ENCODE results near the gene UBL4A. TPM values are rescaled to one million over a fixed set of nuclear protein-coding genes. Genes with fewer than 3 reads are reported as not detected.

The UBL4A gene
- total RNA-seq, 2 donors from 2014 or later, result 29.1 to 35.9 TPM

DNA sequence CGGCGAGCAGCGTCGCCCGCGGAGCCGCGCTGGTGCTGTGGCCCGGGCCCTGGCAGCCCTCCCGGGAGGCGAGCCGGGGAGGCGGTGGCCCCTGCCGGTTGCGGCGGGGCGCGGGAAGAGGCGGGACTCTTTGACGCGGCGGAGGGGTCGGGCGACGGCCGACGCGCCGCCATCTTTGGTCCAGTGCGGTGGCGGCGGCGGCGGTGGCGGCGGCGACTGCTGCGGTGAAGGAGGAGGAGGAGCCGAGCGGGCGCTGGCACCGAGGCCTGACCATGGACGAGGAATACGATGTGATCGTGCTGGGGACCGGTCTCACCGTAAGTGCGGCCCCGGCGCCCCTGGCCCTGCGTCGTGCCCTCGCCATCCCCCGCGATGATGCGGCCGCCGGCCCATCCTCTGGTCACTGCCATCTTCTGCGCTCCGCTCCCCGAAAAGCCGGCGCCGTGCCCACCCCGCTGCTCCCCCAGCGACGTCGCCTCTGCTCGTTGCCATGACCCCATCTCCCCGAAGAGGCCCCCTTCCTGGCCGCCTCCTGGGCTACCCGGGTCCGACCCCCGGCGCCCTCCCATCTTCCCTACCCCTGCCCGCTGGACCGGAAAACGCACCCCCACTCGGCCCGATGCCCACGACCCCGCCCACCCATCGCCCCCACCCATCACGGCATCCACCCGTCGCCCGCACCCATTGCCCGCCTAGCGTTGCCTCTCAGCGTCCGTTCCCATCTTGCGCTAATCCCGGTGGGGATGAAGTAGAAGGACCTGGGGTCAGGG lies 49.2 kb downstream of the UBL4A start, which contains the start of gene GDI1:
Gene GDI1 (plus strand): TSS at position 172 of the 770 bp plus-strand sequence. CDS start 101 bp downstream, at position 273.
- Histone ChIP-seq H3K9me3 (ENCODE audit: control insufficient read depth, low read length) (no peaks in the 10 kb centered on the region), H3K4me3 (ENCODE audit: low read length) (peak within 1 kb of the TSS; percentile 85), H3K9ac (ENCODE audit: extremely low read depth, low read length, poor library complexity, severe bottlenecking) (no peak within 1 kb of the TSS), H3K4me1 (ENCODE audit: control insufficient read depth, insufficient read depth, low read length) (no peaks in the 10 kb centered on the region), H3K36me3 (ENCODE audit: control insufficient read depth, insufficient read depth, low read length) (peaks cover 17% of the 10 kb centered on the region), H3K27ac (ENCODE audit: low read depth, low read length) (peak within 1 kb of the TSS; percentile 71), H3K27me3 (ENCODE audit: control insufficient read depth, insufficient read depth, low read length, poor library complexity, severe bottlenecking) (no peaks in the 10 kb centered on the region)
- Mint-ChIP-seq H3K27ac (peak within 1 kb of the TSS; percentile 80), H3K4me1 (no peaks in the 10 kb centered on the region), H3K4me3 (peak within 1 kb of the TSS; percentile 78), H3K36me3 (ENCODE audit: low read depth) (peaks cover 23% of the 10 kb centered on the region), H3K27me3 (ENCODE audit: insufficient read depth) (no peaks in the 10 kb centered on the region), H3K9me3 (peaks cover 75% of the 10 kb centered on the region)
- TF ChIP-seq, protein P1, sequence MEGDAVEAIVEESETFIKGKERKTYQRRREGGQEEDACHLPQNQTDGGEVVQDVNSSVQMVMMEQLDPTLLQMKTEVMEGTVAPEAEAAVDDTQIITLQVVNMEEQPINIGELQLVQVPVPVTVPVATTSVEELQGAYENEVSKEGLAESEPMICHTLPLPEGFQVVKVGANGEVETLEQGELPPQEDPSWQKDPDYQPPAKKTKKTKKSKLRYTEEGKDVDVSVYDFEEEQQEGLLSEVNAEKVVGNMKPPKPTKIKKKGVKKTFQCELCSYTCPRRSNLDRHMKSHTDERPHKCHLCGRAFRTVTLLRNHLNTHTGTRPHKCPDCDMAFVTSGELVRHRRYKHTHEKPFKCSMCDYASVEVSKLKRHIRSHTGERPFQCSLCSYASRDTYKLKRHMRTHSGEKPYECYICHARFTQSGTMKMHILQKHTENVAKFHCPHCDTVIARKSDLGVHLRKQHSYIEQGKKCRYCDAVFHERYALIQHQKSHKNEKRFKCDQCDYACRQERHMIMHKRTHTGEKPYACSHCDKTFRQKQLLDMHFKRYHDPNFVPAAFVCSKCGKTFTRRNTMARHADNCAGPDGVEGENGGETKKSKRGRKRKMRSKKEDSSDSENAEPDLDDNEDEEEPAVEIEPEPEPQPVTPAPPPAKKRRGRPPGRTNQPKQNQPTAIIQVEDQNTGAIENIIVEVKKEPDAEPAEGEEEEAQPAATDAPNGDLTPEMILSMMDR (conservative IDR thresholded peaks at IDR 0.05), result no peak
- 0% methylated on average over 3 to 67 of the region's 93 CpGs for WGBS, 2 experiments (ENCODE audit: insufficient coverage in 1 of 2, insufficient read length in 1 of 2)
- peak; percentile 72 for DNase-seq

DNA sequence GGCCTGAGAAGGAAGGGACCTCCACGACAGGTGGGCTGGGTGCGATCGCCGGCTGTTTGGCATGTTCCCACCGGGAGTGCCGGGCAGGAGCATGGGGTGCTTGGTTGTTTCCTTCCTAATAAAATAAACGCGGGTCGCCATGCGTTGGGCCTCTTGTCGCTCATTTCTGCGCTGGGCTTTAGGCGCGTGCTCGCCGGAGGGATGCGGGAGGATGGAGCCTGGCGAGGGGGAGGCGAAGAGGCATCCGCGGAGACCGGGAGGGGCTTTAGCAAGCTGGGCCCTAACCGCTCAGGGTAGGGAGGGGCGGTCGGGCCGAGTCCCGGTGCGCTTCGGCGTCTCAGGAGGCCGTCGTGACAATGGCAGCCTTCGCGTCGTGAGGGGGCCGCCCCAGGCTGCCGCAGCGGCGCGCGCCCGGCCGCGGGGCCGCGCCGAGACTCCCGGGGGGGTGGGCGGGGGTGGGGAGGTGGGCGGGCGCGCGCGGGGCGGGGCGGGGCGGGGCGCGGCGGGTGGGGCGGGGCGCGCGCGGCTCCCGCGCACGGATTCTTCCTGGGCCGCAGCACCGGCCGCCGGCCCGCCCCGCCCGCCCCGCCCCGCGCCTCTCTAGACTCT lies 49.9 kb downstream of the UBL4A start:
- Histone ChIP-seq H3K27ac (ENCODE audit: low read depth, low read length) (peak overlapping the region; percentile 60), H3K4me1 (ENCODE audit: control insufficient read depth, insufficient read depth, low read length) (no peaks in the 10 kb centered on the region), H3K36me3 (ENCODE audit: control insufficient read depth, insufficient read depth, low read length) (peaks cover 14% of the 10 kb centered on the region), H3K4me3 (ENCODE audit: low read length) (no peak overlapping the region), H3K27me3 (ENCODE audit: control insufficient read depth, insufficient read depth, low read length, poor library complexity, severe bottlenecking) (no peaks in the 10 kb centered on the region), H3K9ac (ENCODE audit: extremely low read depth, low read length, poor library complexity, severe bottlenecking) (no peak overlapping the region), H3K9me3 (ENCODE audit: control insufficient read depth, low read length) (no peaks in the 10 kb centered on the region)
- peak overlapping the region; percentile 78 for H3K4me3 Mint-ChIP-seq
- H3K27me3 Mint-ChIP-seq (ENCODE audit: insufficient read depth), result no peaks in the 10 kb centered on the region
- TF ChIP-seq, protein P1 (conservative IDR thresholded peaks at IDR 0.05), result no peak
- no peaks in the 10 kb centered on the region for H3K4me1 Mint-ChIP-seq
- peak overlapping the region; percentile 80 for H3K27ac Mint-ChIP-seq
- WGBS, 2 experiments (ENCODE audit: insufficient coverage in 1 of 2, insufficient read length in 1 of 2), result 10 to 40% methylated on average over 1 to 37 of the region's 78 CpGs
- peak; percentile 76 for DNase-seq
- peaks cover 20% of the 10 kb centered on the region for H3K36me3 Mint-ChIP-seq (ENCODE audit: low read depth)
- H3K9me3 Mint-ChIP-seq, result peaks cover 71% of the 10 kb centered on the region

DNA sequence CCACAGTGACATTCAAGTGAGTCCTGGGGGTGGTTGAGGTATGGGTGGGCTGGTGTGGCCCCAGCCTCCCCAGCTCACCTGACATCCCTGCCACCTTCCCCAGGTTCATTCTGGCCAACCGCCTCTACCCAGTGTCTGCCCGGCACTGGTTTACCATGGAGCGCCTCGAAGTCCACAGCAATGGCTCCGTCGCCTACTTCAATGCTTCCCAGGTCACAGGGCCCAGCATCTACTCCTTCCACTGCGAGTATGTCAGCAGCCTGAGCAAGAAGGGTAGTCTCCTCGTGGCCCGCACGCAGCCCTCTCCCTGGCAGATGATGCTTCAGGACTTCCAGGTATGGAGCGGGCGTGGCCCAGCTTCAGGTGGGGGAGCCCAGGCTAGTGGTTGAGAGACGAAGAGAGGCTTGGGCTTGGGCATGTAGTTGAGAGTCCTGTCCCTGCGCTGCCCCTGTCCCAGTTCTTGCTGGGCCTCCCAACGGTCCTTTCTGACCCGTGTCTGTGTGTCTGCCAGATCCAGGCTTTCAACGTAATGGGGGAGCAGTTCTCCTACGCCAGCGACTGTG lies 51.2 kb downstream of the UBL4A start:
- H3K9me3 Mint-ChIP-seq, result peaks cover 72% of the 10 kb centered on the region
- no peak overlapping the region for H3K27ac ChIP-seq (ENCODE audit: low read depth, low read length)
- H3K9me3 ChIP-seq (ENCODE audit: control insufficient read depth, low read length), result no peaks in the 10 kb centered on the region
- H3K4me1 ChIP-seq (ENCODE audit: control insufficient read depth, insufficient read depth, low read length), result no peaks in the 10 kb centered on the region
- H3K4me3 ChIP-seq (ENCODE audit: low read length), result no peak overlapping the region
- peaks cover 19% of the 10 kb centered on the region for H3K36me3 Mint-ChIP-seq (ENCODE audit: low read depth)
- no peaks in the 10 kb centered on the region for H3K27me3 ChIP-seq (ENCODE audit: control insufficient read depth, insufficient read depth, low read length, poor library complexity, severe bottlenecking)
- DNase-seq, result no peak
- H3K27me3 Mint-ChIP-seq (ENCODE audit: insufficient read depth), result no peaks in the 10 kb centered on the region
- no peak overlapping the region for H3K4me3 Mint-ChIP-seq
- no peak overlapping the region for H3K27ac Mint-ChIP-seq
- H3K4me1 Mint-ChIP-seq, result no peaks in the 10 kb centered on the region
- TF ChIP-seq, protein P1 (conservative IDR thresholded peaks at IDR 0.05), result no peak
- WGBS, 2 experiments (ENCODE audit: insufficient coverage in 1 of 2, insufficient read length in 1 of 2), result 92 to 95% methylated on average over 4 to 19 of the region's 19 CpGs
- peaks cover 7% of the 10 kb centered on the region for H3K36me3 ChIP-seq (ENCODE audit: control insufficient read depth, insufficient read depth, low read length)
- H3K9ac ChIP-seq (ENCODE audit: extremely low read depth, low read length, poor library complexity, severe bottlenecking), result no peak overlapping the region
